HG02938 (cell line): Measurements from ENCODE around the gene CXCL14.

Source experiments
- ATAC-seq: cut with Tn5 transposase; IDR thresholded peaks from one replicate; pipeline ENCODE4 v1.9.1; 2021; ENCODE audit warnings: mild to moderate bottlenecking, moderate library complexity; ENCODE audit not compliant: unreplicated experiment

CXCL14 gene

GRCh38 chr5:135568923-135569360 lies 9.8 kb downstream of the CXCL14 start:
- no peak for ATAC-seq

- no peak for ATAC-seq
These were observed 10.5 kb downstream of the CXCL14 start for GRCh38 chr5:135568246-135568645.

DNA sequence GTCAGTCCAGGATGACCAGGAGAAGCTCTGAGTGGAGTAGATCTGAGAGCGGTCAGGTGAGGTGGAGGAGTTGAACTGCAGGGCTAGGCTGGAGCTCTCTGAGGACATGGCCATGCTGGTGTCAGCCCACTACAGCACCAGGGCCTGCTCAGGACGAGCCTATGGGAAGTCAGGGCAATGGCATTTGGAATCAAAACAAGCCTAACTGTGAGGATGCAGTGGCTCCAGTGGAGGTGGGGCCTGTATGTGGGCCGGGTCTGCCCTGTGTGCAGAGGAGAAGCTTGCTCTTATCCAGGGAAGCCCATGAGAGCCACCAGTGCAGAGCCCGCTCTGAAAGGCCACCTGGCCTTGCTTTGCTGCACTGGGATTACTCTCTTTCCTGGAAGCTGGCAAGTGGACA lies 11.1 kb downstream of the CXCL14 start:
- no peak for ATAC-seq

- ATAC-seq, result no peak
These were observed 12.1 kb downstream of the CXCL14 start for GRCh38 chr5:135566422-135567400.

- no peak for ATAC-seq
These were observed 12.9 kb downstream of the CXCL14 start for GRCh38 chr5:135565725-135566421.

- ATAC-seq, result no peak
These were observed 13.5 kb downstream of the CXCL14 start for GRCh38 chr5:135565266-135565665.

GRCh38 chr5:135564331-135564730 lies 14.5 kb downstream of the CXCL14 start:
- no peak for ATAC-seq

DNA sequence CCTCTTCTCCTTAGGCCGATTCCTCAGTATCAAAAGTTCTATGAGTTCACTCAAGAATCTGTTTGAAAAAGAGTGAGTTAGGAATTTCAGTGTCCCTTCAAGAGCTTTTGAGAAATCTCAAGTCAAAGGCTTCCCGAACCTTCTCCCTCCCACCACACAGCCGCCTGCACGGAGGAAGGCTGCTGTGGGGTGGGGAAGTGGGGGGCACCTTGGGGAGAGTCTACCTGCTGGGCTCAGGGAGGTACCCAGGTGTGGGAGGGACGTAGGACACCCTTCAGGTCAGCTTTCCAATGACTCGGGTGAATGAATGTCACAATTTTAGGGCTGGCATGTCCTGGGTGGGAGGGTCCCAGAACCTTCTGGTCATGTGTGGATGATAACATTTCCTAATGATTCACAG lies 17.5 kb downstream of the CXCL14 start:
- ATAC-seq, result no peak

- ATAC-seq, result peak; percentile 94
These were observed 17.9 kb downstream of the CXCL14 start for GRCh38 chr5:135560858-135561257.

- no peak for ATAC-seq
These were observed 19.4 kb downstream of the CXCL14 start for GRCh38 chr5:135559354-135559753.

DNA sequence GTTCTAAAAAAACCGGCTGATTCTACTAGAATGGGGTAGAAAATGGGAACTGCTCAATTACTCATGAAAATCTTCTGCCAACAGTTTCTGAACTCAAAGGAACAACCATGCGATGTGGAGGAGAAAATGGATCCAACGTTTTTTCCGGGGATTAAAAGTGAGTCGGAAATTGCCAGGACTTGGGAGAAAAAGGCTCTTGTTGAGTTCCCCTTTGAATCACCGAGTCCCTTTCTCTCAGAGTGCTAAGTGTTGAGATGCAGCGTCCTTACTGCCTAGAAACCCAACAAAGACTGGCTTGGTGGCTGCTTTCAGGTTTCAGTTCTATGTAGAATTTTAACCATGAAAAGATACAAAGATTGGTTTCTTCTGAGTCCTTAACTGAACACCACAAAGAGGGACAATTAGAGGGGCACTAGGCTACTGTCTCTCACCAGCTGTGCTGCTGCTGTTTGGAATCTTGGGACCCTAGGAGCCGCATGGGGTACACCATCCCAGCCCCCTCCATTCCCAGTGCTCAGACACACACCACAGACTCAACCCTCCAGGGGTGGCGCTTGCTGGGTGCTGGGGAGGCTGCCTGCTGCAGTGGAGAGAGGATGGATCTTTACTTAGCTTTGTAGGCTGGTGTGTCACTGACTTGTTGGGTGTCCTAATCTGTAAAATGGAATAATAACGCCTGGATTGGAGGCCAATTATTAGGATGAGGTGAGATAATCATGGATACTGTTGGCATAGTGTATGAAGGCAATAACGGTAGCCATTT lies 21.5 kb downstream of the CXCL14 start:
- ATAC-seq, result no peak

DNA sequence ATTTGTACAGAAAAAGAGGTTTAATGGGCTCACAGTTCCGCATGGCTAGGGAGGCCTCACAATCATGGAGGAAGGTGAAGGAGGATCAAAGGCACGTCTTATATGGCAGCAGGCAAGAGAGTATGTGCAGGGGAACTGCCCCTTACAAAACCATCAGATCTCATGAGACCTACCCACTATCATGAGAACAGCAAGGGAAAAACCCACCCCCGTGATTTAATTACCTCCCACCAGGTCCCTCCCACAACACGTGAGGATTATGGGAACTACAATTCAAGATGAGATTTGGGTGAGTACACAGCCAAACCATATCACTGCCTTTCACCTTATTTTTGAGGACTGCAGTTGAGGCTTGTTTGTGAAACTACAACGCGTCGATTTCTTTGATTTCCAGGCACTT lies 22.2 kb downstream of the CXCL14 start:
- no peak for ATAC-seq

DNA sequence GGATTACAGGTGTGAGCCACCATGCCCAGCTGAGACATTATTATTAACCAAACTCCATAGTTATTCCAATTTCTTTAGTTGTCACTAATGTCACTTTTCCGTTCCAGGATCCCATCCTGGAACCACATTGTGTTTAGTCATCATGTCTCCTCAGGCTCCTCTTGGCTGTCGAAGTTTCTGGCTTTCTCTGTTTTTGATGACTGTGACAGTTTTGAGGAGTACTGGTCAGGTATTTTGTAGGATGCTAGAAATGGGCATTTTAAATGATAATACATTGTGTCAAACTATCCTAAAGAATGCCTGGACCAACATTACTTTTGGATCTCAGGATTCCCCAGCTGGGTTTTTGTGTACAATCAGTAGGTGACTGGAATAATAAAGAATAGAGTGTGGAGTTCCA lies 23.3 kb downstream of the CXCL14 start:
- no peak for ATAC-seq

GRCh38 chr5:135553688-135554462 lies 24.9 kb downstream of the CXCL14 start:
- no peak for ATAC-seq

DNA sequence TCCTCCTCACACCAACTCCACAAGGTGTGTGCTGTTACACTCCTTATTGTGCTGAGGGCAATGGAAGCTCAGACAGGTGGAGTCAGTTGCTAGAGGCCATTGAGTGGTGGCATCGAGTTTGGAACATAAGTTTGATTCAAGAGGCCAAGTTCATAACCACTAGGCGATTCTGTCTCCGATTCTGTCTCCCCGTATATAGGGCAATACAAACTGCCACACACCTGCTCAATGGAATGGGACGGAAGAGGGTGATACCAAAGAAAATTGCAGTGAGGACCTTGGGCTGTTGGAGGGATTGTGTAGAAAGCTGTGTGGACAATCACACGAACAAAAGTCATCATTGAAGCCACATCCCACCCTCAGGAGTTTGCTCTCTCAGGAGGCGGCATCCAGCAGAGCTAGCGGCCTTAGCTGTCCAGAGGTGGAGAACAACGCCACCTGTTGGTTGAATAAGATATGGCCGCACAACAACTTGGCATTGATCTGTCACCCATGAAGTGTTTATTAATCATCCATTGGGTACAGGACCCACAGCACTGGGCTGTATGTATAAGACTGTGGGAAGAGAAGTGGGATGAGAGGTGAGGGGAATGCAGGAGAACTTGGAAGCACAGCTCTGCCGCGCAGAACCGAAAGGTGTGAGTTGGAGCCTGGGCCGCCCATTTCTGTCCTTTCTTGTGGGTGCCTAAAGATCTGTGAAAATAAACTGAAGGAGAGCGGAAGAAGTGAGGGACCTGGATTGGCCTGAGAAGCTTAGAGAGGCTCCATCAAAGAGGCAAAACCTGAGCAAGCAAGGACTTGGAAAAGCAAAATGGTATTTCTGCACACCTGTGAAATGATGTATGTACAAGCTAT lies 27.0 kb downstream of the CXCL14 start:
- ATAC-seq, result peak; percentile 78

GRCh38 chr5:135549413-135549812 lies 29.4 kb downstream of the CXCL14 start:
- no peak for ATAC-seq

- ATAC-seq, result no peak
These were observed 31.1 kb downstream of the CXCL14 start for GRCh38 chr5:135547590-135548254.

DNA sequence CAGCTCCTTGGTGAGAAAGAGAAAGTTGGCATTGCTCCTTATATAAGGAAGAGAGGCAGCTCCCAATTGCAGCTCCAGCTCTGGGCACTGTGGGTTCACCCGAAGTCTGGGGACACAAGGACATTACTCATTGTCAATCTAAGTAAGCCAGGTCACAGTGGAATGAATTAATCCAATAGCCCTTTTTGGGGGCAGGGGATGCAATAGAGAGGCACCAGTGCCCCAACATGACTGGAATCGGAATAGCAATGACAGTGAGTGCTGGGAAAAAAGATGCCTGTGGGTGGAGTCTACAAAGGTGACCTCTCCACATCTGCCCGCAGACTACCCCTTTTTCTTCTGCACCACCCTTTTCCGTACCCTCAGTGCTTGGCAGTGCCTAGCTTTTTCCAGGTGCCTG lies 31.9 kb downstream of the CXCL14 start:
- no peak for ATAC-seq

DNA sequence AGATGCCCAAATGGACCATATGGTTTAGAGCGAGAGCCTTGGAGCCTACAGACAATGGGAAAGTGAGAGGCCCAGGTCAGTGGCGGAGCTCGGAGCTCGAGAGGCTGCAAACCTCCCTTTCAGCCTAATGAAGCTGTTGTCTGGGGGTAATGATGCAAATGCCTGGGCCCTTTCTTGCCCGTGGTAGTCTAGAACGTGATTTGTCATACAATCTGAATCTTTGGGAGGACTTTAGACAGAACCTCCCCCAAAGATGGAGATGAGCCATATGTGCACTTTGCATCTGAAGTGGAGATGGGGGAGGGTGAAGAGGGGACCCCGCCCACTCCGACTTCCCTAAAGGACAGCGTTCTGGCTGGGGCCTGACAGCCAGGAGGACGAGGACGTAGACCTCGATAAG lies 32.7 kb downstream of the CXCL14 start:
- no peak for ATAC-seq
